ENCODE data around the gene TBC1D14. TPM values are rescaled to one million over a fixed set of nuclear protein-coding genes. Genes with fewer than 3 reads are reported as not detected.

TBC1D14 gene
- polyA plus RNA-seq, 1 of the 3 experiments (the other 2 are of a cell fraction), result 39.5 TPM

GRCh38 chr4:6918338-6918737, 8.7 kb downstream of the TBC1D14 start:
- Histone ChIP-seq H3F3A (replicated peaks; ENCODE audit: insufficient read depth) (no peaks in the 10 kb centered on the region), H3K9me3 (no peaks in the 10 kb centered on the region), H3K9me2 (no peaks in the 10 kb centered on the region), H3K4me3 (ENCODE audit: low read depth in 2 of 2, low read length in 1 of 2) (no peak overlapping the region), H3K27me3 (ENCODE audit: insufficient read depth) (no peaks in the 10 kb centered on the region), H3K4me1 (ENCODE audit: control insufficient read depth in 1 of 2, insufficient read depth in 2 of 2, low read depth in 1 of 2, low read length in 1 of 2) (peaks cover 12 to 26% of the 10 kb centered on the region in 2 experiments; a peak in 2 of 4 replicates), H3K27ac (ENCODE audit: low read depth in 2 of 2, low read length in 1 of 2) (no peak overlapping the region), H4K20me1 (ENCODE audit: insufficient read depth) (peaks cover 7% of the 10 kb centered on the region; the same call in 1 of the 2 replicates), H2AFZ (ENCODE audit: low read depth) (no peak overlapping the region), H3K36me3 (replicated peaks in 1 of 2; ENCODE audit: control insufficient read depth in 1 of 2, insufficient read depth in 2 of 2, low read length in 1 of 2) (peaks cover 0 to 1% of the 10 kb centered on the region in 2 experiments), H3K9ac (no peak overlapping the region), H3K79me2 (ENCODE audit: insufficient read depth) (0 out of 2 replicates have a peak, but pooled peaks cover 12% of the 10 kb centered on the region), H3K4me2 (no peak overlapping the region)
- TF ChIP-seq, protein P1, sequence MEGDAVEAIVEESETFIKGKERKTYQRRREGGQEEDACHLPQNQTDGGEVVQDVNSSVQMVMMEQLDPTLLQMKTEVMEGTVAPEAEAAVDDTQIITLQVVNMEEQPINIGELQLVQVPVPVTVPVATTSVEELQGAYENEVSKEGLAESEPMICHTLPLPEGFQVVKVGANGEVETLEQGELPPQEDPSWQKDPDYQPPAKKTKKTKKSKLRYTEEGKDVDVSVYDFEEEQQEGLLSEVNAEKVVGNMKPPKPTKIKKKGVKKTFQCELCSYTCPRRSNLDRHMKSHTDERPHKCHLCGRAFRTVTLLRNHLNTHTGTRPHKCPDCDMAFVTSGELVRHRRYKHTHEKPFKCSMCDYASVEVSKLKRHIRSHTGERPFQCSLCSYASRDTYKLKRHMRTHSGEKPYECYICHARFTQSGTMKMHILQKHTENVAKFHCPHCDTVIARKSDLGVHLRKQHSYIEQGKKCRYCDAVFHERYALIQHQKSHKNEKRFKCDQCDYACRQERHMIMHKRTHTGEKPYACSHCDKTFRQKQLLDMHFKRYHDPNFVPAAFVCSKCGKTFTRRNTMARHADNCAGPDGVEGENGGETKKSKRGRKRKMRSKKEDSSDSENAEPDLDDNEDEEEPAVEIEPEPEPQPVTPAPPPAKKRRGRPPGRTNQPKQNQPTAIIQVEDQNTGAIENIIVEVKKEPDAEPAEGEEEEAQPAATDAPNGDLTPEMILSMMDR (IDR thresholded peaks at IDR 0.05), result no peak
- POLR2A ChIA-PET, result interaction anchor here (0.6 kb wide), 1 partner anchor 112 kb away, joined by 3 read pairs; no protein-coding TSS in a partner anchor
- CTCF ChIA-PET, result interaction anchor here (1.1 kb wide), 1 partner anchor 56 kb away, joined by 3 read pairs; no protein-coding TSS in a partner anchor
- DNase-seq, result no peak
- WGBS (ENCODE audit: low lambda C conversion rate), result 93% methylated on average over 7 of the region's 7 CpGs

- H3K4me1 ChIP-seq (ENCODE audit: control insufficient read depth in 1 of 2, insufficient read depth in 2 of 2, low read depth in 1 of 2, low read length in 1 of 2), result peaks cover 12 to 26% of the 10 kb centered on the region in 2 experiments; a peak in 2 of 4 replicates
- H3K4me3 ChIP-seq (ENCODE audit: low read depth in 2 of 2, low read length in 1 of 2), result no peak overlapping the region
- ChIA-PET POLR2A (interaction anchor here (0.6 kb wide), 1 partner anchor 184 kb away, joined by 3 read pairs; no protein-coding TSS in a partner anchor), CTCF (interaction anchor here (0.9 to 1.5 kb wide), 4 partner anchors 10 to 151 kb away, joined by 3 to 4 read pairs (median 4); no protein-coding TSS in a partner anchor)
- no peak overlapping the region for H2AFZ ChIP-seq (ENCODE audit: low read depth)
- no peaks in the 10 kb centered on the region for H3K9me3 ChIP-seq
- WGBS (ENCODE audit: low lambda C conversion rate), result 50% methylated on average over 2 of the region's 3 CpGs
- 0 out of 2 replicates have a peak, but pooled peaks cover 7% of the 10 kb centered on the region for H3K79me2 ChIP-seq (ENCODE audit: insufficient read depth)
- no peak for DNase-seq
- H3K9me2 ChIP-seq, result no peaks in the 10 kb centered on the region
- H3K27me3 ChIP-seq (ENCODE audit: insufficient read depth), result no peaks in the 10 kb centered on the region
- no peak overlapping the region for H3K9ac ChIP-seq
- no peak for TF ChIP-seq TCF12 (IDR thresholded peaks at IDR 0.05)
- TF ChIP-seq CHD2 (IDR thresholded peaks at IDR 0.05; ENCODE audit: low read length, partially characterized antibody), result no peak
- TF ChIP-seq FOXM1 (IDR thresholded peaks at IDR 0.05; ENCODE audit: low read depth), result no peak
- TF ChIP-seq, protein P2, sequence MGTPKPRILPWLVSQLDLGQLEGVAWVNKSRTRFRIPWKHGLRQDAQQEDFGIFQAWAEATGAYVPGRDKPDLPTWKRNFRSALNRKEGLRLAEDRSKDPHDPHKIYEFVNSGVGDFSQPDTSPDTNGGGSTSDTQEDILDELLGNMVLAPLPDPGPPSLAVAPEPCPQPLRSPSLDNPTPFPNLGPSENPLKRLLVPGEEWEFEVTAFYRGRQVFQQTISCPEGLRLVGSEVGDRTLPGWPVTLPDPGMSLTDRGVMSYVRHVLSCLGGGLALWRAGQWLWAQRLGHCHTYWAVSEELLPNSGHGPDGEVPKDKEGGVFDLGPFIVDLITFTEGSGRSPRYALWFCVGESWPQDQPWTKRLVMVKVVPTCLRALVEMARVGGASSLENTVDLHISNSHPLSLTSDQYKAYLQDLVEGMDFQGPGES (IDR thresholded peaks at IDR 0.05; ENCODE audit: low read depth, low read length), result no peak
- no peak for TF ChIP-seq GATA2 (CRISPR knock-in tag; IDR thresholded peaks at IDR 0.05)
- TF ChIP-seq, protein P1 (IDR thresholded peaks at IDR 0.05), result no peak
- no peak for TF ChIP-seq FOSL2 (IDR thresholded peaks at IDR 0.05; ENCODE audit: borderline replicate concordance, low read depth)
- TF ChIP-seq NRF1 (IDR thresholded peaks at IDR 0.05; ENCODE audit: low read depth, low read length), result no peak
- no peak for TF ChIP-seq TEAD4 (IDR thresholded peaks at IDR 0.05; ENCODE audit: borderline replicate concordance, insufficient read depth)
- no peak for TF ChIP-seq ELF1 (IDR thresholded peaks at IDR 0.05)
- no peak for TF ChIP-seq GABPA (IDR thresholded peaks at IDR 0.05; ENCODE audit: low read depth)
- no peak for TF ChIP-seq RXRA (IDR thresholded peaks at IDR 0.05; ENCODE audit: borderline replicate concordance, low read depth)
- TF ChIP-seq JUND (IDR thresholded peaks at IDR 0.05), result no peak
- no peak for TF ChIP-seq MAX (IDR thresholded peaks at IDR 0.05; ENCODE audit: low read depth)
- TF ChIP-seq, protein P3, sequence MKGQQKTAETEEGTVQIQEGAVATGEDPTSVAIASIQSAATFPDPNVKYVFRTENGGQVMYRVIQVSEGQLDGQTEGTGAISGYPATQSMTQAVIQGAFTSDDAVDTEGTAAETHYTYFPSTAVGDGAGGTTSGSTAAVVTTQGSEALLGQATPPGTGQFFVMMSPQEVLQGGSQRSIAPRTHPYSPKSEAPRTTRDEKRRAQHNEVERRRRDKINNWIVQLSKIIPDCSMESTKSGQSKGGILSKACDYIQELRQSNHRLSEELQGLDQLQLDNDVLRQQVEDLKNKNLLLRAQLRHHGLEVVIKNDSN (IDR thresholded peaks at IDR 0.05; ENCODE audit: borderline replicate concordance, low read depth), result no peak
- TF ChIP-seq, protein P4, sequence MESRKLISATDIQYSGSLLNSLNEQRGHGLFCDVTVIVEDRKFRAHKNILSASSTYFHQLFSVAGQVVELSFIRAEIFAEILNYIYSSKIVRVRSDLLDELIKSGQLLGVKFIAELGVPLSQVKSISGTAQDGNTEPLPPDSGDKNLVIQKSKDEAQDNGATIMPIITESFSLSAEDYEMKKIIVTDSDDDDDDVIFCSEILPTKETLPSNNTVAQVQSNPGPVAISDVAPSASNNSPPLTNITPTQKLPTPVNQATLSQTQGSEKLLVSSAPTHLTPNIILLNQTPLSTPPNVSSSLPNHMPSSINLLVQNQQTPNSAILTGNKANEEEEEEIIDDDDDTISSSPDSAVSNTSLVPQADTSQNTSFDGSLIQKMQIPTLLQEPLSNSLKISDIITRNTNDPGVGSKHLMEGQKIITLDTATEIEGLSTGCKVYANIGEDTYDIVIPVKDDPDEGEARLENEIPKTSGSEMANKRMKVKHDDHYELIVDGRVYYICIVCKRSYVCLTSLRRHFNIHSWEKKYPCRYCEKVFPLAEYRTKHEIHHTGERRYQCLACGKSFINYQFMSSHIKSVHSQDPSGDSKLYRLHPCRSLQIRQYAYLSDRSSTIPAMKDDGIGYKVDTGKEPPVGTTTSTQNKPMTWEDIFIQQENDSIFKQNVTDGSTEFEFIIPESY (IDR thresholded peaks at IDR 0.05; ENCODE audit: borderline replicate concordance, low read depth), result no peak
- TF ChIP-seq EZH2phosphoT487 (IDR thresholded peaks at IDR 0.05; ENCODE audit: borderline replicate concordance, low read depth), result no peak
- TF ChIP-seq POLR2AphosphoS5 (IDR thresholded peaks at IDR 0.05; ENCODE audit: low read depth, low read length), result no peak
- no peak for TF ChIP-seq MEF2A (IDR thresholded peaks at IDR 0.05; ENCODE audit: borderline replicate concordance, low read depth)
- H3K27ac ChIP-seq (ENCODE audit: low read depth in 2 of 2, low read length in 1 of 2), result no peak overlapping the region
- H3K4me2 ChIP-seq, result no peak overlapping the region
- H3K36me3 ChIP-seq (replicated peaks in 1 of 2; ENCODE audit: control insufficient read depth in 1 of 2, insufficient read depth in 2 of 2, low read length in 1 of 2), result peaks cover 0 to 10% of the 10 kb centered on the region in 2 experiments
- H4K20me1 ChIP-seq (ENCODE audit: insufficient read depth), result peaks cover 7% of the 10 kb centered on the region; the same call in 1 of the 2 replicates
- no peaks in the 10 kb centered on the region for H3F3A ChIP-seq (replicated peaks; ENCODE audit: insufficient read depth)
Observed at GRCh38 chr4:6920171-6920570, 10.5 kb downstream of the TBC1D14 start.
